ENCODE results near the gene SNRNP25.

Gene SNRNP25

DNA sequence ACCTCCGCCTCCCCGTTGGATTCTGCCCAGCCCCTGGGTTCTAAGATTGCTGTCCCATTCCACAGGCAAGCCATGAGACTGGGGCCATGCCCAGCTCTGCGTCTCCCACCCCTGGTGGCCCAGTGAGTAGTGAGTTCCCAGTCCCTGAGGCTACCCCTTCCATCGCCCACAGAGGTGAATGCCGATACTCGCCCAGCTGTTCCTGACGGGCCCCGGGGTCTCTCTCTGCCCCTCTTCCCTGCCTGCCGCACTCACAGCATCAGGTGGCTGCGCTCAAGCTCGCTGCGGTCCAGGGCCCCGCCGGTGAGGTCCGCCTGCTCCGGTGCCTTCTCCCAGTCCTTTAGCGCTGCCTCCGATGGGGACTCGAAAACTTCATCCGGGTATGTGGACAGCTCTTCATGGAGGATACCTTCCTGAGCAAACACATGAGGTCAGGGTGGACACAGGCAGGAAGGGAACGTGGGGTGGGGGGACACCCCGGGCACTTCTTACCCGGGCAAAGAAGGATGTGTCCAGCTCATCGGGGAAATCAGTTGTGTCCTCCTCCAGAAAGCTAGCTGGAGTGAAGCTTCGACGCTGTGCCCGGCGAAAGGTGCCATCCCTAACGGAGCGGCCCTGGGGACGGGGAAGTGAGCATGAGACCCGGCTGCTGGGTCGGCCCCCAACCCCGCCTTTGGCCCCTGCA, 8.8 kb downstream of the SNRNP25 start:
- no peak overlapping the region for H2AFZ ChIP-seq (ENCODE audit: low read length)
- H3K9ac ChIP-seq (ENCODE audit: low read length): no peak overlapping the region
- no peak overlapping the region for H3K4me3 ChIP-seq (ENCODE audit: low read depth, low read length, poor library complexity, severe bottlenecking)
- peaks cover 17% of the 10 kb centered on the region for H3K36me3 ChIP-seq (ENCODE audit: insufficient read depth, low read length)
- H3K9me3 ChIP-seq (ENCODE audit: low read length): no peaks in the 10 kb centered on the region
- H3K9me2 ChIP-seq (ENCODE audit: low read depth, low read length): no peaks in the 10 kb centered on the region
- H3F3A ChIP-seq (ENCODE audit: insufficient read depth, low read length): no peaks in the 10 kb centered on the region
- peaks cover 15% of the 10 kb centered on the region for H3K27me3 ChIP-seq (ENCODE audit: insufficient read depth, low read length)
- no peaks in the 10 kb centered on the region for H3K4me1 ChIP-seq (ENCODE audit: insufficient read depth, low read length, severe bottlenecking)
- H3K79me2 ChIP-seq (ENCODE audit: insufficient read depth, low read length): no peaks in the 10 kb centered on the region
- H3K27ac ChIP-seq (ENCODE audit: low read depth, low read length, poor library complexity, severe bottlenecking): no peak overlapping the region
- no peak overlapping the region for H3K4me2 ChIP-seq (ENCODE audit: low read length)
- no peaks in the 10 kb centered on the region for H4K20me1 ChIP-seq (ENCODE audit: insufficient read depth, low read length)
- TF ChIP-seq, protein P1, sequence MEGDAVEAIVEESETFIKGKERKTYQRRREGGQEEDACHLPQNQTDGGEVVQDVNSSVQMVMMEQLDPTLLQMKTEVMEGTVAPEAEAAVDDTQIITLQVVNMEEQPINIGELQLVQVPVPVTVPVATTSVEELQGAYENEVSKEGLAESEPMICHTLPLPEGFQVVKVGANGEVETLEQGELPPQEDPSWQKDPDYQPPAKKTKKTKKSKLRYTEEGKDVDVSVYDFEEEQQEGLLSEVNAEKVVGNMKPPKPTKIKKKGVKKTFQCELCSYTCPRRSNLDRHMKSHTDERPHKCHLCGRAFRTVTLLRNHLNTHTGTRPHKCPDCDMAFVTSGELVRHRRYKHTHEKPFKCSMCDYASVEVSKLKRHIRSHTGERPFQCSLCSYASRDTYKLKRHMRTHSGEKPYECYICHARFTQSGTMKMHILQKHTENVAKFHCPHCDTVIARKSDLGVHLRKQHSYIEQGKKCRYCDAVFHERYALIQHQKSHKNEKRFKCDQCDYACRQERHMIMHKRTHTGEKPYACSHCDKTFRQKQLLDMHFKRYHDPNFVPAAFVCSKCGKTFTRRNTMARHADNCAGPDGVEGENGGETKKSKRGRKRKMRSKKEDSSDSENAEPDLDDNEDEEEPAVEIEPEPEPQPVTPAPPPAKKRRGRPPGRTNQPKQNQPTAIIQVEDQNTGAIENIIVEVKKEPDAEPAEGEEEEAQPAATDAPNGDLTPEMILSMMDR (IDR thresholded peaks at IDR 0.05; ENCODE audit: low read length): no peak
- TF ChIP-seq EZH2 (IDR thresholded peaks at IDR 0.05; ENCODE audit: borderline replicate concordance, low read length): no peak

DNA sequence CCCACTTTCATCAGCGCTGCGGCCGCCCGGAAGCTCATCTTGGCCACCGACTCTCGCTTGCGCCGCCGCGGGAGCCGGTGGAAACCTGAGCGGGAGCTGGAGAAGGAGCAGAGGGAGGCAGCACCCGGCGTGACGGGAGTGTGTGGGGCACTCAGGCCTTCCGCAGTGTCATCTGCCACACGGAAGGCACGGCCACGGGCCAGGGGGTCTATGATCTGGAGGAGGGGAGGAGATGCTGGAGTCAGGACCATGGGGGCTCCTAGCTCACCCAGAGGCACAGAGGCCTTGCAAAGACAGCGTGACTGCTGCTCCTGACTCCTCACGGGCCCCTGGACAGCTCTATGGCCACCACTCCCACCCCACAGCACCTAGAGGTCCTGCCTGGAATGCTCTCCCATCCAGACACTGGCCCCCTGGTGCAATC, 9.4 kb downstream of the SNRNP25 start:
- H3K27ac ChIP-seq (ENCODE audit: low read depth, low read length, poor library complexity, severe bottlenecking): no peak overlapping the region
- no peaks in the 10 kb centered on the region for H3K79me2 ChIP-seq (ENCODE audit: insufficient read depth, low read length)
- no peak overlapping the region for H3K9ac ChIP-seq (ENCODE audit: low read length)
- H4K20me1 ChIP-seq (ENCODE audit: insufficient read depth, low read length): no peaks in the 10 kb centered on the region
- H3K27me3 ChIP-seq (ENCODE audit: insufficient read depth, low read length): peaks cover 19% of the 10 kb centered on the region
- no peak overlapping the region for H2AFZ ChIP-seq (ENCODE audit: low read length)
- H3K4me1 ChIP-seq (ENCODE audit: insufficient read depth, low read length, severe bottlenecking): no peaks in the 10 kb centered on the region
- TF ChIP-seq, protein P1 (IDR thresholded peaks at IDR 0.05; ENCODE audit: low read length): no peak
- H3K4me2 ChIP-seq (ENCODE audit: low read length): no peak overlapping the region
- H3K36me3 ChIP-seq (ENCODE audit: insufficient read depth, low read length): peaks cover 11% of the 10 kb centered on the region
- no peaks in the 10 kb centered on the region for H3K9me3 ChIP-seq (ENCODE audit: low read length)
- H3F3A ChIP-seq (ENCODE audit: insufficient read depth, low read length): no peaks in the 10 kb centered on the region
- H3K4me3 ChIP-seq (ENCODE audit: low read depth, low read length, poor library complexity, severe bottlenecking): no peak overlapping the region
- no peaks in the 10 kb centered on the region for H3K9me2 ChIP-seq (ENCODE audit: low read depth, low read length)

DNA sequence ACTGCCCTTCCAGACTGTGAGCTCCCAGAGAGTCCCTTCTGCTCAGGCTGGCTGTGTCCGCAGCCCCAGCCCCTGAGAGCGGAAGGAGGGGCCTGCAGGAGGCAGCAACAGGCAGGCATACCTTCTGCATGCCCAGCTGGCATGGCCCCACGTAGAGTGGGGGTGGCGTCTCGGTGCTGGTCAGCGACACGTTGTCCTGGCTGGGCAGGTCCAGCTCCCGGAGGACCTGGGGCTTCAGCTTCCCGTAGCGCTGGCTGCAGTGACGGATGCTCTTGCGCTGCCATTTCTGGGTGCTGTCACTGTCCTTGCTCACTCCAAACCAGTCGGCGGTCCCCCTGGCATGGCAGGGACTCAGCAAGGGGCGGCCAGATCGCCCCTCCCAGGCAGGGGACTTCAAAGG, 9.8 kb downstream of the SNRNP25 start:
- Histone ChIP-seq H3K9me3 (ENCODE audit: low read length) (no peaks in the 10 kb centered on the region), H2AFZ (ENCODE audit: low read length) (no peak overlapping the region), H3K27ac (ENCODE audit: low read depth, low read length, poor library complexity, severe bottlenecking) (no peak overlapping the region)

More for the DNA sequence above, 9.8 kb downstream of the SNRNP25 start:
- H3F3A ChIP-seq (ENCODE audit: insufficient read depth, low read length): no peaks in the 10 kb centered on the region
- H3K27me3 ChIP-seq (ENCODE audit: insufficient read depth, low read length): peaks cover 19% of the 10 kb centered on the region
- no peaks in the 10 kb centered on the region for H3K4me1 ChIP-seq (ENCODE audit: insufficient read depth, low read length, severe bottlenecking)
- H3K79me2 ChIP-seq (ENCODE audit: insufficient read depth, low read length): no peaks in the 10 kb centered on the region
- H3K9ac ChIP-seq (ENCODE audit: low read length): no peak overlapping the region
- H3K9me2 ChIP-seq (ENCODE audit: low read depth, low read length): no peaks in the 10 kb centered on the region
- H3K36me3 ChIP-seq (ENCODE audit: insufficient read depth, low read length): peaks cover 6% of the 10 kb centered on the region
- H3K4me2 ChIP-seq (ENCODE audit: low read length): no peak overlapping the region
- TF ChIP-seq, protein P1 (IDR thresholded peaks at IDR 0.05; ENCODE audit: low read length): no peak
- no peak for TF ChIP-seq EZH2 (IDR thresholded peaks at IDR 0.05; ENCODE audit: borderline replicate concordance, low read length)
- H3K4me3 ChIP-seq (ENCODE audit: low read depth, low read length, poor library complexity, severe bottlenecking): no peak overlapping the region
- no peaks in the 10 kb centered on the region for H4K20me1 ChIP-seq (ENCODE audit: insufficient read depth, low read length)
